Stomach (tissue), 9 donors: ENCODE measurements around the gene RASL12. TPM values are rescaled to one million over a fixed set of nuclear protein-coding genes. Genes with fewer than 3 reads are reported as not detected.

Source experiments
- DNase-seq, 2 donors: peaks; one replicate each; pipeline versions ENCODE4 v3.0.0 to v3.0.0-alpha.2; 2013 to 2019
- H3K27ac ChIP-seq, 5 donors: fragments of 200-600 bp in 4 of 5; sonication (generic) in 4 of 5; one replicate each; pipeline ENCODE4 v1.5.1; 2013 to 2019; ENCODE audit warnings: mild to moderate bottlenecking in 1 of 5, moderate library complexity in 1 of 5
- H3K27me3 ChIP-seq, 3 donors: fragments of 200-600 bp; sonication (generic); one replicate each; pipeline ENCODE4 v1.5.1; 2017 to 2019; ENCODE audit warnings: mixed run types in 1 of 3
- H3K36me3 ChIP-seq, 4 donors: fragments of 200-600 bp; sonication (generic); 1 replicate in 3 of 4; 2 replicates in 1 of 4; pipeline ENCODE4 v1.5.1; 2016 to 2019
- H3K4me1 ChIP-seq, 4 donors: fragments of 200-600 bp; sonication (generic); one replicate each; pipeline ENCODE4 v1.5.1; 2016 to 2019
- H3K4me3 ChIP-seq, 4 donors: fragments of 200-600 bp; sonication (generic) in 3 of 4; one replicate each; pipeline ENCODE4 v1.5.1; 2016 to 2019; ENCODE audit warnings: mild to moderate bottlenecking in 1 of 4
- H3K9me3 ChIP-seq, 4 donors: fragments of 200-600 bp; sonication (generic); one replicate each; pipeline ENCODE4 v1.5.1; 2016 to 2019
- EP300 ChIP-seq: sonication (generic); formaldehyde crosslinking; IDR thresholded peaks from one replicate; pipeline ENCODE4 v1.6.1; 2017; ENCODE audit warnings: antibody characterized with exemption
- POLR2A ChIP-seq, 4 donors: fragments of 450-650 bp; IDR thresholded peaks; one replicate each; pipeline ENCODE4 v1.6.1; 2016; ENCODE audit warnings: antibody characterized with exemption in 4 of 4, control low read depth in 2 of 4, mild to moderate bottlenecking in 1 of 4, moderate library complexity in 1 of 4
- POLR2AphosphoS5 ChIP-seq, 3 donors: sonication (generic); formaldehyde crosslinking; IDR thresholded peaks; one replicate each; pipeline ENCODE4 v1.6.1; 2016; ENCODE audit warnings: antibody characterized with exemption in 3 of 3
- WGBS, 5 donors: extraction: QIAGEN DNeasy Blood & Tissue Kit in 3 of 5; methylation state at CpG; one replicate each; pipeline versions ENCODE4 v1.1.5 to v1.1.7; 2013 to 2018; 5-methylcytosine and 5-hydroxymethylcytosine counted together
- intact Hi-C: fragments of 100-400 bp; cut with DNase I; formaldehyde crosslinking; loops from one replicate; pipeline ENCODE4 v1.15.1; 2023; ENCODE audit warnings: low total_unique reads
- polyA plus RNA-seq, 3 donors: library from polyadenylated mRNA; stranded (reverse); fragments of 200-250 nt; gene quantifications; one replicate each; pipeline ENCODE4 v1.2.3, GENCODE V29; 2013
- total RNA-seq, 5 donors: library from RNA; depleted of rRNA; stranded (reverse); fragments of >200 nt; gene quantifications; one replicate each; pipeline versions ENCODE4 v1.1.0 to v1.2.3, GENCODE V29; 2014 to 2016
- TF ChIP-seq, protein P1 (sequence below), 7 experiments: fragments of 450-650 bp in 4 of 7; fragments of 200-600 bp in 3 of 7; sonication (generic) in 3 of 7; IDR thresholded peaks; one replicate each; pipeline ENCODE4 v1.5.1; 2016 to 2019; ENCODE audit warnings: antibody characterized with exemption in 7 of 7, control low read depth in 2 of 7, mild to moderate bottlenecking in 1 of 7
- donor health status: healthy with polysubstance abuse.
- donor health status: Bipolar disorder and iron deficiency.
- donor health status: healthy.

RASL12 gene
- total and polyA plus RNA-seq, 8 donors = 0.58 to 27.7 (median 10.9) TPM

DNA sequence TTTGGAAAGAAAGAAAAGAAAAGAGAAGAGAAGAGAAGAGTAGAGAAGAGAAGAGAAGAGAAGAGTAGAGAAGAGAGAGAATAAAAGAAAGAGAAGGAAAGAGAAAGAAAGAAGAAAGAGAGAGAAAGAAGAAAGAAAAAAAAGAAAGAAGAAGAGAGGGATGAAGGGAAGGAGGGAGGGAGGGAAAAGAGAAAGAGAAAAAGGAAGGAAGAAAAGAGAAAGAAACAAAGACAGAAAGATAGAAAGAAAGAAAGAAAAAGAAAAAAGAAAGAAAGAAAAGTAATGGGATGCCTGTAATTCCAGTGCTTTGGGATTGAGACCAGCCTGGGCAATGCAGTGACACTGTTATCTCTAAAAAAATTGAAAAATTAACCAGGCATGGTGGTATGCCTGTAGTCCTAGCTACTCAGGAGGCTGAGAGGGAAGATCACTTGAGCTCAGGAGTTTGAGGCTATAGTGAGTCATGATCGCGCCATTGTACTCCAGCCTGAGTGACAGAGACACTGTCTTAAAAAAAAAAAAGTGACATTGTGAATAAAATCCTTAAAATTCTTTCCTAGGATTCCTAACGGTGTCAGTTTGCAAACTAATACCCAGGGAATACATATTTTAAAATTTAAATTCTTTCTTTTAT is 1.7 kb downstream of the RASL12 start:
- intact Hi-C loops = no loop called here
- Histone ChIP-seq H3K27ac (peak overlapping the region in 4 of 5 donors; percentile 72 to 88 (median 82)), H3K27me3 (peaks cover 4 to 46% (median 22%) of the 10 kb centered on the region in 3 donors), H3K36me3 (no peaks in the 10 kb centered on the region), H3K4me3 (peak overlapping the region; percentile 44 to 51 (median 46)), H3K9me3 (no peaks in the 10 kb centered on the region), H3K4me1 (peaks cover 29 to 49% (median 39%) of the 10 kb centered on the region in 4 donors)
- no peak for TF ChIP-seq POLR2AphosphoS5 (IDR thresholded peaks at IDR 0.05)
- no peak for TF ChIP-seq EP300
- TF ChIP-seq POLR2A (IDR thresholded peaks at IDR 0.05) = no peak
- TF ChIP-seq, protein P1, sequence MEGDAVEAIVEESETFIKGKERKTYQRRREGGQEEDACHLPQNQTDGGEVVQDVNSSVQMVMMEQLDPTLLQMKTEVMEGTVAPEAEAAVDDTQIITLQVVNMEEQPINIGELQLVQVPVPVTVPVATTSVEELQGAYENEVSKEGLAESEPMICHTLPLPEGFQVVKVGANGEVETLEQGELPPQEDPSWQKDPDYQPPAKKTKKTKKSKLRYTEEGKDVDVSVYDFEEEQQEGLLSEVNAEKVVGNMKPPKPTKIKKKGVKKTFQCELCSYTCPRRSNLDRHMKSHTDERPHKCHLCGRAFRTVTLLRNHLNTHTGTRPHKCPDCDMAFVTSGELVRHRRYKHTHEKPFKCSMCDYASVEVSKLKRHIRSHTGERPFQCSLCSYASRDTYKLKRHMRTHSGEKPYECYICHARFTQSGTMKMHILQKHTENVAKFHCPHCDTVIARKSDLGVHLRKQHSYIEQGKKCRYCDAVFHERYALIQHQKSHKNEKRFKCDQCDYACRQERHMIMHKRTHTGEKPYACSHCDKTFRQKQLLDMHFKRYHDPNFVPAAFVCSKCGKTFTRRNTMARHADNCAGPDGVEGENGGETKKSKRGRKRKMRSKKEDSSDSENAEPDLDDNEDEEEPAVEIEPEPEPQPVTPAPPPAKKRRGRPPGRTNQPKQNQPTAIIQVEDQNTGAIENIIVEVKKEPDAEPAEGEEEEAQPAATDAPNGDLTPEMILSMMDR (IDR thresholded peaks at IDR 0.05) = no peak
- 53 to 72% (median 66%) methylated on average over 3 of the region's 3 CpGs for WGBS, 5 donors
- no peak for DNase-seq

- Histone ChIP-seq H3K36me3 (peaks cover 0 to 18% (median 3%) of the 10 kb centered on the region in 4 donors), H3K4me1 (peaks cover 3 to 31% (median 8%) of the 10 kb centered on the region in 4 donors), H3K9me3 (no peaks in the 10 kb centered on the region), H3K27me3 (peaks cover under 1 to 31% (median 12%) of the 10 kb centered on the region in 3 donors), H3K4me3 (no peak overlapping the region), H3K27ac (peak overlapping the region in 3 of 5 donors; percentile 1 to 26 (median 17))
- 53 to 80% (median 77%) methylated on average over 4 to 5 of the region's 5 CpGs for WGBS, 5 donors
- intact Hi-C loops = no loop called here
- TF ChIP-seq EP300 (no peak), POLR2A (IDR thresholded peaks at IDR 0.05) (no peak), POLR2AphosphoS5 (IDR thresholded peaks at IDR 0.05) (no peak)
- TF ChIP-seq, protein P1 (IDR thresholded peaks at IDR 0.05) = no peak
- no peak for DNase-seq
Observed at GRCh38 chr15:65062726-65063125, 5.1 kb downstream of the RASL12 start.

DNA sequence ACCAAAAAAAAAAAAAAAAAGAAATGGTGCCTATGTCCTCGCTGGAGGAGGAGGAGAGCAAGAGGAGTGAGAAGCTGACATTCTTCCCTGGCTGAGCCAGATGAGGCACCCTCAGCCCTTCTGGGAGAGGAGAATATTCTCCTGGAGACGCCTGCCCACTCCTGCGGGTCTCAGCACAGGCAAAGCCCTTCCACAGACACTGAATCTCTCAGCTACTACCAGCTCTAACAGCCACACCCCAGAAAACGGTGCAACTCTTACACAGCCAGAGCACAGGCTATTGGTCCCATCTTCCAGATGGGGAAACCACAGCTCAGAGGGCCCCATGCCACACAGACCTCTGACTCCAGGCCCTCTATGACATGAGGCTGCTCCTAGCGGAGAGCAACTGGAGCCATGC is 5.7 kb downstream of the RASL12 start:
- WGBS, 5 donors = 82 to 92% (median 85%) methylated on average over 4 to 5 of the region's 5 CpGs
- no peak for DNase-seq
- no peaks in the 10 kb centered on the region for H3K9me3 ChIP-seq
- no peak overlapping the region for H3K4me3 ChIP-seq
- peaks cover 0 to 31% (median 4%) of the 10 kb centered on the region in 4 donors for H3K4me1 ChIP-seq
- intact Hi-C loops = no loop called here
- H3K27ac ChIP-seq = no peak overlapping the region
- peaks cover 0 to 24% (median 5%) of the 10 kb centered on the region in 3 donors for H3K27me3 ChIP-seq
- H3K36me3 ChIP-seq = peaks cover 0 to 23% (median 3%) of the 10 kb centered on the region in 4 donors
- TF ChIP-seq POLR2AphosphoS5 (IDR thresholded peaks at IDR 0.05) (no peak), EP300 (no peak)

DNA sequence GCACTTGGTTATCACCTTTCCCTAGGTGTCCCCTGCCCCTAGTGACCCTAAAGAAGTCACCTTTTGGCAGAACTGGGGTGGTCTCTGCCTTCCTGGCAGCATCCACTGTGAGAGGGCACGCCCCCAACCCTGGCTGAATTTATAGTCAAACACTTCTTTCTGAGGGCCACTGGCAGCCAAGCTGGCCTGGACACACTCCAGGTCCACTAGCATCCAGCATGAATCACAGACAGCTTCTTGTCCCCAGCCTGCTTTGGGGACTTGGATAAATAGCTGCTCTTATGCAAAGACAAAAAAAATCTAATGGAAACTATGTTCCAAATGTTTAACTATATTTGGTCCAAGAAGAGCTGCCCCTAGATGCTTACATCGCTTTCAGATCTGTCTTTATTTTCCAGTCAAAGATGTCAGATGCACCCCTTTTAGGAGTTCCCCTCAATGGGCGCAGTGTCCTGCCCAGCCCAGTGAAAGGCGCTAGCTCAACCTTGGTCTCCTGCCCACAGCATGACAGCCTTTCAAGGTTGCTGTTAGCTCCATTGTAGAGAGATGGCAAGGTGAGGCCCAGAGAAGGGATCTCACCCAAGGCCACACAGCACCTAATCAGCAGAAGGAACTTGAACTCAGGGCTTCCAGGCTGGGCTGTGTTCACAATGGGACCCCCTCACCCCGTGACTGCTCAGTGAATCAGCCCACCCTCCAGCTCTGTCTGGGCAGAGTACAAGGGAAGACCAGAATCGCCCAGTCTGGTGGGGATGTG is 7.0 kb downstream of the RASL12 start:
- WGBS, 5 donors = 78 to 89% (median 81%) methylated on average over 6 of the region's 6 CpGs
- peaks cover 0 to 42% (median 3%) of the 10 kb centered on the region in 4 donors for H3K4me1 ChIP-seq
- no peak overlapping the region for H3K4me3 ChIP-seq
- peaks cover 0 to 12% (median 0%) of the 10 kb centered on the region in 3 donors for H3K27me3 ChIP-seq
- peaks cover 0 to 23% (median 3%) of the 10 kb centered on the region in 4 donors for H3K36me3 ChIP-seq
- peak in 1 of 2 donors; percentile 50 for DNase-seq
- H3K9me3 ChIP-seq = no peaks in the 10 kb centered on the region
- TF ChIP-seq, protein P1 (IDR thresholded peaks at IDR 0.05) = no peak
- TF ChIP-seq POLR2AphosphoS5 (IDR thresholded peaks at IDR 0.05) (no peak), EP300 (no peak), POLR2A (IDR thresholded peaks at IDR 0.05) (no peak)
- H3K27ac ChIP-seq = peak overlapping the region in 4 of 5 donors; percentile 25 to 38 (median 32)
- intact Hi-C loops = no loop called here
